Sigmoid colon (tissue), 4 donors: Measurements from ENCODE around the gene TOM1L2.

ENCODE experiments used
- CTCF ChIP-seq, 4 experiments: fragments of 450-650 bp in 3 of 4; fragments of 200-600 bp in 1 of 4; IDR thresholded peaks; one replicate each; pipeline ENCODE4 v1.5.1; 2016 to 2019; ENCODE audit warnings: antibody characterized with exemption in 4 of 4, mild to moderate bottlenecking in 3 of 4, moderate library complexity in 2 of 4
- EP300 ChIP-seq, 4 donors: sonication (generic); formaldehyde crosslinking; IDR thresholded peaks; one replicate each; pipeline ENCODE4 v1.6.1; 2017; ENCODE audit warnings: antibody characterized with exemption in 4 of 4
- POLR2A ChIP-seq, 2 donors: fragments of 450-650 bp; IDR thresholded peaks; one replicate each; pipeline ENCODE4 v1.6.1; 2016; ENCODE audit warnings: antibody characterized with exemption in 2 of 2, mild to moderate bottlenecking in 2 of 2, moderate library complexity in 2 of 2
- POLR2AphosphoS5 ChIP-seq, 4 donors: sonication (generic); formaldehyde crosslinking; IDR thresholded peaks; one replicate each; pipeline ENCODE4 v1.6.1; 2017; ENCODE audit warnings: antibody characterized with exemption in 4 of 4

DNA sequence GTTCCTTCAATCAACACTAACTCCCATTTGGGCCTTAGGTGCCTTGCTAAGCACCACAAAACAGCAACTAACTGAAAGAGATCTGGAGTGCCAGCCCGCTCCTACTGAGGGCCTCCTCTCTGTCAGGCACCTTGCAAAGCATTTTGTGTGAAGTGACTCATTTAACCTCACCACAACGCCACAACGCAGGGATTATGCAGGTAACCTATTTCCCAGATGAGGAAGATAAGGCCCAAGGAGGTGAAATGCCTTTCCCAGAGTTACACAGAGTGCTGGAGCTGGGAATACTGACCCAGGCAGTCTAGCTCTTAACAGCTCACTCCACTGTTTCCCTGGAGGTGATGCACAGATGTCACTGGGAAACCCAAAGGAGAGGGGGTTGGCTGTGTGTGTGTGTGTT lies 33.3 kb upstream of the TOM1L2 start:
- TF ChIP-seq CTCF (IDR thresholded peaks at IDR 0.05), result no peak
- TF ChIP-seq EP300 (IDR thresholded peaks at IDR 0.05), result no peak
- no peak for TF ChIP-seq POLR2A (IDR thresholded peaks at IDR 0.05)
- TF ChIP-seq POLR2AphosphoS5 (IDR thresholded peaks at IDR 0.05), result no peak
